Panc1 (cell line): Measurements from ENCODE around the gene NALCN. TPM values are rescaled to one million over a fixed set of nuclear protein-coding genes. Genes with fewer than 3 reads are reported as not detected.

Source experiments
- ATAC-seq: fragments of 200-7000 bp; cut with Tn5 transposase; 2 replicates; pipeline ENCODE4 v1.9.1; 2020; ENCODE audit warnings: mild to moderate bottlenecking, moderate library complexity
- BruUV-seq: library from RNA; stranded (reverse); fragments of 400-500 nt; replicated peaks from 2 replicates; lab custom pipeline; 2021; lab: Mats Ljungman, UMichigan
- CTCF ChIA-PET: fragments of 300-600 bp; sonication (Branson Sonifier 250); formaldehyde crosslinking; loops from one replicate; lab custom pipeline; 2022; ENCODE audit warnings: antibody characterized with exemption; lab: Charles Lee
- POLR2A ChIA-PET: fragments of 300-600 bp; sonication (Branson Sonifier 250); formaldehyde crosslinking; loops from one replicate; lab custom pipeline; 2022; ENCODE audit warnings: antibody characterized with exemption; lab: Charles Lee
- DNase-seq: peaks from one replicate; pipeline ENCODE4 v3.0.0-alpha.2; 2010; ENCODE audit warnings: low read depth, low spot score
- H3K27ac ChIP-seq: 2 replicates; pipeline ENCODE4 v1.5.1; 2011; ENCODE audit warnings: mild to moderate bottlenecking, low read length, inconsistent platforms
- H3K27me3 ChIP-seq: fragments of 200-500 bp; sonication (Bioruptor generic); 2 replicates; pipeline ENCODE4 v1.6.0; 2014; ENCODE audit warnings: low read length, inconsistent platforms; ENCODE audit not compliant: control insufficient read depth, insufficient read depth
- H3K36me3 ChIP-seq: fragments of 200-500 bp; sonication (Bioruptor generic); 2 replicates; pipeline ENCODE4 v1.5.1; 2014; ENCODE audit warnings: inconsistent platforms, mild to moderate bottlenecking, low read length, moderate library complexity; ENCODE audit not compliant: control insufficient read depth, insufficient read depth
- H3K4me1 ChIP-seq: 2 replicates; pipeline ENCODE4 v1.5.1; 2011; ENCODE audit warnings: inconsistent platforms, mild to moderate bottlenecking, low read length, moderate library complexity; ENCODE audit not compliant: control insufficient read depth, insufficient read depth
- H3K4me3 ChIP-seq, 2 experiments: 2 replicates each; pipeline ENCODE4 v1.5.1; 2011 to 2012; ENCODE audit warnings: low read depth in 2 of 2, low read length in 2 of 2, mild to moderate bottlenecking in 2 of 2, inconsistent platforms in 1 of 2, moderate library complexity in 1 of 2
- H3K9me3 ChIP-seq: fragments of 200-500 bp; sonication (Bioruptor generic); 2 replicates; pipeline ENCODE4 v1.5.1; 2014; ENCODE audit warnings: low read depth, mild to moderate bottlenecking, inconsistent platforms, low read length, moderate library complexity; ENCODE audit not compliant: control insufficient read depth, insufficient read depth
- POLR2AphosphoS5 ChIP-seq: IDR thresholded peaks from 2 replicates; pipeline ENCODE4 v1.6.1; 2012; ENCODE audit warnings: mild to moderate bottlenecking, low read depth, low read length, moderate library complexity
- SIN3A ChIP-seq: IDR thresholded peaks from 2 replicates; pipeline ENCODE4 v1.6.1; 2012; ENCODE audit warnings: low read depth, mild to moderate bottlenecking, low read length, moderate library complexity, borderline replicate concordance; ENCODE audit not compliant: insufficient read depth
- TCF7L2 ChIP-seq: IDR thresholded peaks from 2 replicates; pipeline ENCODE4 v1.6.1; 2011; ENCODE audit warnings: mild to moderate bottlenecking, low read depth, low read length, inconsistent platforms
- in situ Hi-C: cut with HindIII; loops from 2 replicates; pipeline ENCODE4 v1.10.0; 2016; ENCODE audit warnings: low sequenced_read_pairs, low pct_unique_long_range_greater_than_20kb
- intact Hi-C: fragments of 100-400 bp; cut with micrococcal nuclease; formaldehyde crosslinking; loops from one replicate; pipeline ENCODE4 v1.10.0; 2022; ENCODE audit not compliant: unreplicated experiment
- total RNA-seq: library from RNA; stranded (reverse); gene quantifications from one replicate; pipeline ENCODE4 v1.2.1, GENCODE V29; 2021; ENCODE audit not compliant: unreplicated experiment
- TF ChIP-seq, protein P1 (sequence below): fragments of 450-650 bp; IDR thresholded peaks from 2 replicates; pipeline ENCODE4 v1.5.1; 2017; ENCODE audit warnings: mild to moderate bottlenecking
- TF ChIP-seq, protein P2 (sequence below), 2 experiments: IDR thresholded peaks; 2 replicates each; pipeline ENCODE4 v1.6.1; 2011 to 2012; ENCODE audit warnings: low read depth in 2 of 2, control low read depth in 1 of 2, low read length in 1 of 2, mild to moderate bottlenecking in 1 of 2, moderate library complexity in 1 of 2; ENCODE audit not compliant: insufficient read depth in 1 of 2

The NALCN gene
- total RNA-seq, 1 experiment from 2014 or later = 10.9 TPM

DNA sequence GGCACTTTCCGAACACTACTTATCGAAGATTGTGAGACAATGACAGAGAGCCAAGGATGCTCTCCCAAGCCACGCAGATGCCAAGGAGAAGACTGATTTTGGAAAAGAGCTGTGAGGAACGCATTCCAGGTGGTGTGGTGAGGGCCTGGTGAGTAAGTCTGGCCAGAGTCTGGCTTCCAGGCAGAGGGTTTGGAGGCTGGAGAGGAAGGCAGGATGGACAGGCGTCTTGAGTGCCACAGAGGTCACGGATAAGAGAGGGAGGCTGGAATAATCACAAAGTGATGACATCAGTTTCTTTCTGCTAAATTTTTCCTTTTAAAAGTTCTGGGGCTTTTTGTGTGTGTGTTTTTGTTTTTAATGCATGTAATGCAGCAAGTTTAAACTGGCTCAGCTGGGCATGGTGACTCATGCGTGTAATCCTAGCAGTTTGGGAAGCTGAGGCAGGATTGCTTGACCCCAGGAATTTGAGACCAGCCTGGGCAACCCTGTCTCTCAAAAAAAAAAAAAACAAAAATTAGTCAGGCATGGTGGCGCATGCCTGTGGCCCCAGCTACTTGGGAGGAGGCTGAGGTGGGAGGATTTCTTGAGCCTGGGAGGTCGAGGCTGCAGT is 235.1 kb downstream of the NALCN start:
- intact Hi-C loops (no loop called here), in situ Hi-C loops (no loop called here)
- no peak overlapping the region for H3K27ac ChIP-seq
- BruUV-seq = no TSS peak
- TF ChIP-seq, protein P1, sequence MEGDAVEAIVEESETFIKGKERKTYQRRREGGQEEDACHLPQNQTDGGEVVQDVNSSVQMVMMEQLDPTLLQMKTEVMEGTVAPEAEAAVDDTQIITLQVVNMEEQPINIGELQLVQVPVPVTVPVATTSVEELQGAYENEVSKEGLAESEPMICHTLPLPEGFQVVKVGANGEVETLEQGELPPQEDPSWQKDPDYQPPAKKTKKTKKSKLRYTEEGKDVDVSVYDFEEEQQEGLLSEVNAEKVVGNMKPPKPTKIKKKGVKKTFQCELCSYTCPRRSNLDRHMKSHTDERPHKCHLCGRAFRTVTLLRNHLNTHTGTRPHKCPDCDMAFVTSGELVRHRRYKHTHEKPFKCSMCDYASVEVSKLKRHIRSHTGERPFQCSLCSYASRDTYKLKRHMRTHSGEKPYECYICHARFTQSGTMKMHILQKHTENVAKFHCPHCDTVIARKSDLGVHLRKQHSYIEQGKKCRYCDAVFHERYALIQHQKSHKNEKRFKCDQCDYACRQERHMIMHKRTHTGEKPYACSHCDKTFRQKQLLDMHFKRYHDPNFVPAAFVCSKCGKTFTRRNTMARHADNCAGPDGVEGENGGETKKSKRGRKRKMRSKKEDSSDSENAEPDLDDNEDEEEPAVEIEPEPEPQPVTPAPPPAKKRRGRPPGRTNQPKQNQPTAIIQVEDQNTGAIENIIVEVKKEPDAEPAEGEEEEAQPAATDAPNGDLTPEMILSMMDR = no peak
- TF ChIP-seq SIN3A (no peak), TCF7L2 (no peak), POLR2AphosphoS5 (no peak)
- TF ChIP-seq, protein P2, sequence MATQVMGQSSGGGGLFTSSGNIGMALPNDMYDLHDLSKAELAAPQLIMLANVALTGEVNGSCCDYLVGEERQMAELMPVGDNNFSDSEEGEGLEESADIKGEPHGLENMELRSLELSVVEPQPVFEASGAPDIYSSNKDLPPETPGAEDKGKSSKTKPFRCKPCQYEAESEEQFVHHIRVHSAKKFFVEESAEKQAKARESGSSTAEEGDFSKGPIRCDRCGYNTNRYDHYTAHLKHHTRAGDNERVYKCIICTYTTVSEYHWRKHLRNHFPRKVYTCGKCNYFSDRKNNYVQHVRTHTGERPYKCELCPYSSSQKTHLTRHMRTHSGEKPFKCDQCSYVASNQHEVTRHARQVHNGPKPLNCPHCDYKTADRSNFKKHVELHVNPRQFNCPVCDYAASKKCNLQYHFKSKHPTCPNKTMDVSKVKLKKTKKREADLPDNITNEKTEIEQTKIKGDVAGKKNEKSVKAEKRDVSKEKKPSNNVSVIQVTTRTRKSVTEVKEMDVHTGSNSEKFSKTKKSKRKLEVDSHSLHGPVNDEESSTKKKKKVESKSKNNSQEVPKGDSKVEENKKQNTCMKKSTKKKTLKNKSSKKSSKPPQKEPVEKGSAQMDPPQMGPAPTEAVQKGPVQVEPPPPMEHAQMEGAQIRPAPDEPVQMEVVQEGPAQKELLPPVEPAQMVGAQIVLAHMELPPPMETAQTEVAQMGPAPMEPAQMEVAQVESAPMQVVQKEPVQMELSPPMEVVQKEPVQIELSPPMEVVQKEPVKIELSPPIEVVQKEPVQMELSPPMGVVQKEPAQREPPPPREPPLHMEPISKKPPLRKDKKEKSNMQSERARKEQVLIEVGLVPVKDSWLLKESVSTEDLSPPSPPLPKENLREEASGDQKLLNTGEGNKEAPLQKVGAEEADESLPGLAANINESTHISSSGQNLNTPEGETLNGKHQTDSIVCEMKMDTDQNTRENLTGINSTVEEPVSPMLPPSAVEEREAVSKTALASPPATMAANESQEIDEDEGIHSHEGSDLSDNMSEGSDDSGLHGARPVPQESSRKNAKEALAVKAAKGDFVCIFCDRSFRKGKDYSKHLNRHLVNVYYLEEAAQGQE (IDR thresholded peaks at IDR 0.05; ENCODE audit: insufficient read depth in 1 of 2, low read depth in 2 of 2, low read length in 1 of 2) = no peak
- no peaks in the 10 kb centered on the region for H3K9me3 ChIP-seq
- ChIA-PET CTCF (no interaction called here), POLR2A (no interaction called here)
- no peak for ATAC-seq
- no peak overlapping the region for H3K4me3 ChIP-seq
- H3K36me3 ChIP-seq = no peaks in the 10 kb centered on the region
- no peaks in the 10 kb centered on the region for H3K27me3 ChIP-seq
- no peak for DNase-seq
- H3K4me1 ChIP-seq = no peaks in the 10 kb centered on the region

DNA sequence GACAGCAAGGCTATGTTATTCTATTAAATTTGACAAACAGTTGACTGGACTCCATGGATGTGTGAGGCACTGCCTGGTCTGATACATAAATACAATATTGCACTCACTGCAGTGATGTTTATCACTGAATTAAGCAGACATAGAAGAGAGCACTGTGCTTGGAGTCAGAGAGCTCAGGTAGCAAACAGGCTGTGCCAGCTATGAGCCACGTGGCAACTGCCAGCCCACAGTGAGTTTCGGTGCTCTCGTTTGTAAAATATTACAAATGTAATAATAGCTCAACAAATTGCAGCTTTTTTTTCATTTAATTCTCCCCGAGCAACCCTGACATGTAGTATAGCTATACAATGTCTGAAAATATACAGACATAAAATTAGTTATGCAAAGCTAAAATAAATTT is 237.3 kb downstream of the NALCN start:
- POLR2A ChIA-PET = no interaction called here
- TF ChIP-seq TCF7L2 = no peak
- TF ChIP-seq, protein P2 (IDR thresholded peaks at IDR 0.05; ENCODE audit: insufficient read depth in 1 of 2, low read depth in 2 of 2, low read length in 1 of 2) = no peak
- TF ChIP-seq SIN3A = no peak
- intact Hi-C loops = no loop called here

More for the DNA sequence above, 237.3 kb downstream of the NALCN start:
- Histone ChIP-seq H3K4me1 (no peaks in the 10 kb centered on the region), H3K36me3 (no peaks in the 10 kb centered on the region), H3K27ac (no peak overlapping the region), H3K4me3 (no peak overlapping the region), H3K9me3 (no peaks in the 10 kb centered on the region), H3K27me3 (no peaks in the 10 kb centered on the region)
- BruUV-seq = no TSS peak
- no peak for ATAC-seq
- CTCF ChIA-PET = no interaction called here
- in situ Hi-C loops = no loop called here
- no peak for DNase-seq
